H1 (cell line): ENCODE results near the gene PRG3. TPM values are rescaled to one million over a fixed set of nuclear protein-coding genes. Genes with fewer than 3 reads are reported as not detected.

Experiments used
- CTCF ChIA-PET: fragments of 300-600 bp; sonication (Branson Sonifier 250); formaldehyde crosslinking; loops from one replicate; lab custom pipeline; 2021; ENCODE audit not compliant: partially characterized antibody; lab: Charles Lee
- POLR2A ChIA-PET: fragments of 300-600 bp; sonication (Branson Sonifier 250); formaldehyde crosslinking; loops from one replicate; lab custom pipeline; 2021; ENCODE audit warnings: inconsistent platforms; ENCODE audit not compliant: partially characterized antibody; lab: Charles Lee
- DNase-seq, 2 experiments: peaks; one replicate each; pipeline versions ENCODE4 v3.0.0 to v3.0.0-alpha.2; 2010 to 2022; ENCODE audit warnings: low spot score in 2 of 2, low read depth in 1 of 2, mixed read lengths in 1 of 2
- FAIRE-seq: peaks from 2 replicates; lab custom pipeline; 2011; peaks lifted over from hg19 to GRCh38; lab: Jason Lieb, UNC
- H2AFZ ChIP-seq: 2 replicates; pipeline ENCODE4 v1.8.1; 2012; ENCODE audit warnings: low read length, inconsistent platforms
- H2AK5ac ChIP-seq: 2 replicates; pipeline ENCODE4 v1.6.1; 2013; ENCODE audit warnings: low read depth, low read length
- H2BK120ac ChIP-seq: replicated peaks from 2 replicates; pipeline ENCODE3; 2013; ENCODE audit warnings: low read depth, low read length, inconsistent platforms
- H2BK12ac ChIP-seq: 2 replicates; pipeline ENCODE4 v1.6.1; 2013; ENCODE audit warnings: low read depth, low read length
- H2BK15ac ChIP-seq: 2 replicates; pipeline ENCODE4 v1.6.1; 2013; ENCODE audit warnings: low read length
- H2BK20ac ChIP-seq: 2 replicates; pipeline ENCODE4 v1.6.1; 2013; ENCODE audit warnings: low read length
- H2BK5ac ChIP-seq: 2 replicates; pipeline ENCODE4 v1.6.1; 2013; ENCODE audit warnings: low read depth, low read length
- H3K14ac ChIP-seq: 2 replicates; pipeline ENCODE4 v1.6.1; 2013; ENCODE audit warnings: inconsistent platforms; ENCODE audit not compliant: insufficient read length
- H3K18ac ChIP-seq: 2 replicates; pipeline ENCODE4 v1.6.1; 2013; ENCODE audit warnings: low read length; ENCODE audit errors: extremely low read depth
- H3K23ac ChIP-seq: 2 replicates; pipeline ENCODE4 v1.6.1; 2013; ENCODE audit warnings: inconsistent platforms; ENCODE audit not compliant: insufficient read length
- H3K23me2 ChIP-seq: 2 replicates; pipeline ENCODE4 v1.6.1; 2013; ENCODE audit warnings: low read depth, low read length
- H3K27ac ChIP-seq: 2 replicates; pipeline ENCODE4 v1.6.1; 2011; ENCODE audit warnings: low read depth, low read length, inconsistent platforms
- H3K27me3 ChIP-seq, 4 experiments: replicated peaks in 1 of 4; 1 replicate in 1 of 4; 2 replicates in 3 of 4; pipeline versions ENCODE4 v1.6.1 to v1.8.1; 2011 to 2013; ENCODE audit warnings: low read length in 3 of 4, mild to moderate bottlenecking in 3 of 4, inconsistent platforms in 2 of 4, mixed read lengths in 2 of 4, moderate library complexity in 1 of 4; ENCODE audit not compliant: control insufficient read depth in 3 of 4, insufficient read depth in 3 of 4; ENCODE audit errors: extremely low read depth in 1 of 4
- H3K36me3 ChIP-seq, 4 experiments: 2 replicates each; pipeline versions ENCODE4 v1.6.1 to v1.8.1; 2011 to 2013; ENCODE audit warnings: mild to moderate bottlenecking in 4 of 4, low read length in 3 of 4, moderate library complexity in 2 of 4, control low read depth in 1 of 4, inconsistent platforms in 1 of 4; ENCODE audit not compliant: insufficient read depth in 4 of 4, control insufficient read depth in 2 of 4
- H3K4ac ChIP-seq: replicated peaks from 2 replicates; pipeline ENCODE3; 2013; ENCODE audit warnings: low read length, low read depth, mixed read lengths, inconsistent platforms; ENCODE audit not compliant: insufficient read length
- H3K4me1 ChIP-seq, 4 experiments: replicated peaks in 1 of 4; 1 replicate in 1 of 4; 2 replicates in 3 of 4; pipeline versions ENCODE4 v1.6.1 to v1.8.1; 2011 to 2013; ENCODE audit warnings: low read length in 3 of 4, inconsistent platforms in 2 of 4, mixed read lengths in 1 of 4; ENCODE audit not compliant: insufficient read depth in 4 of 4, control insufficient read depth in 3 of 4
- H3K4me2 ChIP-seq, 2 experiments: 2 replicates each; pipeline versions ENCODE4 v1.6.1 to v1.8.1; 2011 to 2013; ENCODE audit warnings: low read depth in 2 of 2, low read length in 2 of 2, control low read depth in 1 of 2, inconsistent platforms in 1 of 2, mild to moderate bottlenecking in 1 of 2; ENCODE audit not compliant: insufficient read depth in 1 of 2
- H3K4me3 ChIP-seq, 4 experiments: fragments of 200-600, 300-600 bp in 1 of 4; sonication (generic), shearing (Covaris generic), sonication (Bioruptor Twin) in 1 of 4; 2 replicates each; pipeline versions ENCODE4 v1.5.1 to v1.8.1; 2011 to 2016; ENCODE audit warnings: low read length in 4 of 4, low read depth in 3 of 4, control low read depth in 2 of 4, inconsistent platforms in 2 of 4, mild to moderate bottlenecking in 2 of 4, mixed read lengths in 1 of 4, moderate library complexity in 1 of 4; ENCODE audit not compliant: insufficient read depth in 2 of 4; ENCODE audit errors: extremely low read depth in 1 of 4
- H3K56ac ChIP-seq: replicated peaks from 2 replicates; pipeline ENCODE3; 2013; ENCODE audit warnings: low read depth, mild to moderate bottlenecking, mixed read lengths, low read length, inconsistent platforms; ENCODE audit not compliant: insufficient read length
- H3K79me1 ChIP-seq: 2 replicates; pipeline ENCODE4 v1.6.1; 2013; ENCODE audit warnings: low read depth, low read length, control low read depth
- H3K79me2 ChIP-seq, 2 experiments: 2 replicates each; pipeline versions ENCODE4 v1.6.1 to v1.8.1; 2012 to 2013; ENCODE audit warnings: low read length in 2 of 2, mild to moderate bottlenecking in 2 of 2, inconsistent platforms in 1 of 2; ENCODE audit not compliant: insufficient read depth in 2 of 2, control insufficient read depth in 1 of 2
- H3K9ac ChIP-seq, 4 experiments: replicated peaks in 1 of 4; 1 replicate in 1 of 4; 2 replicates in 3 of 4; pipeline versions ENCODE4 v1.6.1 to v1.8.1; 2011 to 2013; ENCODE audit warnings: low read depth in 3 of 4, low read length in 3 of 4, control low read depth in 2 of 4, mild to moderate bottlenecking in 2 of 4, moderate library complexity in 2 of 4, inconsistent platforms in 1 of 4; ENCODE audit errors: extremely low read depth in 1 of 4
- H3K9me3 ChIP-seq, 2 experiments: 2 replicates each; pipeline versions ENCODE4 v1.6.1 to v1.8.1; 2012 to 2013; ENCODE audit warnings: mild to moderate bottlenecking in 2 of 2, moderate library complexity in 2 of 2, control low read depth in 1 of 2, inconsistent platforms in 1 of 2, low read depth in 1 of 2, low read length in 1 of 2, mixed read lengths in 1 of 2; ENCODE audit not compliant: insufficient read depth in 2 of 2
- H4K20me1 ChIP-seq, 2 experiments: replicated peaks in 1 of 2; 2 replicates each; pipeline versions ENCODE3 to v1.8.1; 2011 to 2013; ENCODE audit warnings: inconsistent platforms in 2 of 2, low read length in 2 of 2, mild to moderate bottlenecking in 1 of 2; ENCODE audit not compliant: insufficient read depth in 2 of 2, control insufficient read depth in 1 of 2
- H4K5ac ChIP-seq: 2 replicates; pipeline ENCODE4 v1.6.1; 2013; ENCODE audit warnings: low read length, low read depth, mixed read lengths, inconsistent platforms; ENCODE audit not compliant: insufficient read length
- H4K8ac ChIP-seq: 2 replicates; pipeline ENCODE4 v1.8.0; 2013; ENCODE audit warnings: mild to moderate bottlenecking, moderate library complexity, low read length, inconsistent platforms; ENCODE audit not compliant: insufficient read depth; ENCODE audit errors: extremely low read depth
- H4K91ac ChIP-seq: replicated peaks from 2 replicates; pipeline ENCODE3; 2013; ENCODE audit warnings: low read length, mixed read lengths, inconsistent platforms; ENCODE audit not compliant: insufficient read length
- BACH1 ChIP-seq: IDR thresholded peaks from 2 replicates; pipeline ENCODE4 v1.6.1; 2012; ENCODE audit warnings: low read length, improper control_type of control experiment
- BCL11A ChIP-seq, 2 experiments: IDR thresholded peaks; one replicate each; pipeline ENCODE4 v1.6.1; 2011; ENCODE audit warnings: low read depth in 2 of 2, low read length in 2 of 2, mild to moderate bottlenecking in 2 of 2
- CHD2 ChIP-seq: IDR thresholded peaks from 2 replicates; pipeline ENCODE4 v1.6.1; 2012; ENCODE audit warnings: low read length, improper control_type of control experiment
- HDAC2 ChIP-seq, 2 experiments: fragments of 300-600 bp in 1 of 2; sonication (generic) in 1 of 2; IDR thresholded peaks; 2 replicates each; pipeline ENCODE4 v1.6.1; 2011 to 2012; ENCODE audit warnings: low read depth in 2 of 2, low read length in 2 of 2, mild to moderate bottlenecking in 2 of 2, moderate library complexity in 2 of 2, borderline replicate concordance in 1 of 2, inconsistent platforms in 1 of 2
- JUND ChIP-seq: IDR thresholded peaks from 2 replicates; pipeline ENCODE4 v1.6.1; 2011; ENCODE audit warnings: mild to moderate bottlenecking, improper control_type of control experiment, low read length
- SRF ChIP-seq: IDR thresholded peaks from 2 replicates; pipeline ENCODE4 v1.6.1; 2011; ENCODE audit warnings: mild to moderate bottlenecking, low read depth, low read length, moderate library complexity
- TAF1 ChIP-seq: IDR thresholded peaks from 2 replicates; pipeline ENCODE4 v1.6.1; 2011; ENCODE audit warnings: mild to moderate bottlenecking, low read depth, low read length
- TAF7 ChIP-seq: optimal IDR thresholded peaks from 2 replicates; pipeline ENCODE3; 2011; ENCODE audit warnings: low read depth, mild to moderate bottlenecking, inconsistent platforms, low read length, moderate library complexity, borderline replicate concordance
- TCF12 ChIP-seq: IDR thresholded peaks from 2 replicates; pipeline ENCODE4 v1.6.1; 2011; ENCODE audit warnings: low read depth, mild to moderate bottlenecking, low read length
- TEAD4 ChIP-seq: IDR thresholded peaks from 2 replicates; pipeline ENCODE4 v1.6.1; 2012; ENCODE audit warnings: low read depth, low read length, inconsistent platforms, mixed read lengths
- WGBS, 2 experiments: shearing (Covaris generic) in 1 of 2; methylation state at CpG; one replicate each; pipeline versions ENCODE4 v1.1.6 to v1.1.7; 2013 to 2015; ENCODE audit warnings: low lambda C conversion rate in 2 of 2, mixed read lengths in 2 of 2, inconsistent platforms in 1 of 2, low coverage in 1 of 2, missing lambda C conversion rate in 1 of 2; ENCODE audit not compliant: insufficient replicate concordance in 2 of 2, insufficient coverage in 1 of 2, insufficient read length in 1 of 2; ENCODE audit errors: extremely low coverage in 1 of 2, missing lambda C conversion rate in 1 of 2; 5-methylcytosine and 5-hydroxymethylcytosine counted together
- polyA plus RNA-seq, 7 experiments: library from polyadenylated mRNA; depleted of rRNA in 3 of 7; stranded (reverse) in 5 of 7; unstranded in 2 of 7; fragments of >200 nt in 5 of 7; fragments of 200-250 nt in 2 of 7; gene quantifications; 1 replicate in 5 of 7; 2 replicates in 1 of 7; 4 replicates in 1 of 7; pipeline versions ENCODE4 v1.2.1 to v1.2.3, GENCODE V29; 2011 to 2013; ENCODE audit warnings: missing spikeins in 2 of 7, mixed read lengths in 2 of 7
- total RNA-seq: library from RNA; stranded (reverse); fragmentation: NEBNext Ultra II Directional; extraction: Animal tissue kit (Norgen Biotek cat#: 25700); gene quantifications from 2 replicates; pipeline ENCODE4 v1.2.1, GENCODE V29; 2021
- TF ChIP-seq, protein P1 (sequence below): IDR thresholded peaks from 2 replicates; pipeline ENCODE4 v1.6.1; 2012; ENCODE audit warnings: inconsistent platforms
- TF ChIP-seq, protein P2 (sequence below): IDR thresholded peaks from 2 replicates; pipeline ENCODE4 v1.6.1; 2012; ENCODE audit warnings: inconsistent platforms

Gene PRG3
- total and polyA plus RNA-seq, 2 of the 8 experiments (the other 6 are each of a cell fraction or from before 2014, with no cell fraction given) = not detected

DNA sequence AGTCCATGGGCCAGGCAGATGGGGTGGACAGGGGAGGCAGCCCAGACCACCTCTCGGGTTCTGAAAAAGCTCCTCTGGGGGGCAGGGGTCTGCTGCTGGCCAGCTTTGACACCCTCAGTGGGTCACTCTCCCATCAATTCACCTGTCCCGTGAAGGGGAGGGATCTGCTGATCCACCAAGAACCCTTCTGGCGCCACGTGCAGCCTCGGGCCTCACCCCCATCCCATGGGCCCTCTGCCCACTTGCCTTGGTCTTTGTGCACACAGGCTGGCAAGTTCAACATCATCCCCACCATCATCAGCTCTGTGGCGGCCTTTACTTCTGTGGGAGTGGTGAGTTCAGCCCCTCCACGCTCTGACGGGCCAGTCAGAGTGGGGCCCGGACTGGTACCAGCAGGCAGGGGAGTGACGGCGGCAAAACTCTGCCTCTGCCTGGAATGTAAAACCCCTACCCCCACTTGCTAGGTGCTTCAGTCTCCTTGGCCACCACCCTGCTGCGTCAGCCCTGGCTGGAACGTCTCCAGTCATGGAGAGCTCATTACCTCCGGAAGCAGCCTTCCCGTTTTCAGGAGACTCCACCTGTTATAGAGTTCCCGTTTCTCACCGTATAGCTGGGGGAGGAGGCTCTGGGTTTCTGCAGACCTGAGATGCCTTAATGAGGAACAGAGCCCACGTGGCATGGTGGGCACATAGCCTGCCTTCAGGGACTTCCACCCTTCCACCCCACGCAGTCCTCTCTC is 12.7 kb downstream of the PRG3 start:
- no peaks in the 10 kb centered on the region for H3K9me3 ChIP-seq
- no peak overlapping the region for H2BK5ac ChIP-seq
- H3K9ac ChIP-seq = no peak overlapping the region
- H3K4me3 ChIP-seq = no peak overlapping the region
- no peak overlapping the region for H3K56ac ChIP-seq
- H2BK120ac ChIP-seq = no peak overlapping the region
- no peak overlapping the region for H3K4ac ChIP-seq
- H3K79me2 ChIP-seq = no peaks in the 10 kb centered on the region
- no peak overlapping the region for H3K27ac ChIP-seq
- no peak overlapping the region for H2BK12ac ChIP-seq
- no peak overlapping the region for H3K18ac ChIP-seq
- no peaks in the 10 kb centered on the region for H4K20me1 ChIP-seq
- DNase-seq (no peak), FAIRE-seq (no peak)
- no peak overlapping the region for H2AK5ac ChIP-seq
- H3K27me3 ChIP-seq = no peaks in the 10 kb centered on the region; a peak in 2 of 7 replicates
- H4K5ac ChIP-seq = no peak overlapping the region
- no peaks in the 10 kb centered on the region for H3K79me1 ChIP-seq
- no peak overlapping the region; the same call in 1 of the 2 replicates for H2BK15ac ChIP-seq
- H3K23ac ChIP-seq = no peak overlapping the region
- no peak overlapping the region for H2BK20ac ChIP-seq
- H3K4me2 ChIP-seq = no peak overlapping the region
- ChIA-PET CTCF (interaction anchor here (0.8 to 2.0 kb wide), 8 partner anchors 9 to 110 kb away, joined by 3 to 9 read pairs (median 4); partner anchors contain the start of gene RTN4RL2), POLR2A (interaction anchor here (0.7 to 1.5 kb wide), 2 partner anchors 10 to 15 kb away, joined by 3 read pairs; no protein-coding TSS in a partner anchor)
- 87% methylated on average over 19 of the region's 19 CpGs; no CpG with 5 or more reads in 1 of the 2 experiments for WGBS, 2 experiments
- H2AFZ ChIP-seq = no peak overlapping the region
- H4K8ac ChIP-seq = no peak overlapping the region; the same call in 1 of the 2 replicates
- H3K23me2 ChIP-seq = no peaks in the 10 kb centered on the region
- H3K36me3 ChIP-seq = no peaks in the 10 kb centered on the region
- H4K91ac ChIP-seq = no peak overlapping the region
- peaks cover 8 to 17% (median 11%) of the 10 kb centered on the region in 4 experiments for H3K4me1 ChIP-seq
- H3K14ac ChIP-seq = no peak overlapping the region
- TF ChIP-seq TCF12 (no peak), TAF7 (no peak), JUND (no peak), BACH1 (no peak), HDAC2 (IDR thresholded peaks at IDR 0.05; ENCODE audit: borderline replicate concordance in 1 of 2, low read depth in 2 of 2, low read length in 2 of 2) (no peak), BCL11A (IDR thresholded peaks at IDR 0.05; ENCODE audit: low read depth in 2 of 2, low read length in 2 of 2) (no peak), SRF (no peak), TAF1 (no peak), TEAD4 (no peak), CHD2 (no peak)
- TF ChIP-seq, protein P1, sequence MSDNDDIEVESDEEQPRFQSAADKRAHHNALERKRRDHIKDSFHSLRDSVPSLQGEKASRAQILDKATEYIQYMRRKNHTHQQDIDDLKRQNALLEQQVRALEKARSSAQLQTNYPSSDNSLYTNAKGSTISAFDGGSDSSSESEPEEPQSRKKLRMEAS = no peak
- TF ChIP-seq, protein P2, sequence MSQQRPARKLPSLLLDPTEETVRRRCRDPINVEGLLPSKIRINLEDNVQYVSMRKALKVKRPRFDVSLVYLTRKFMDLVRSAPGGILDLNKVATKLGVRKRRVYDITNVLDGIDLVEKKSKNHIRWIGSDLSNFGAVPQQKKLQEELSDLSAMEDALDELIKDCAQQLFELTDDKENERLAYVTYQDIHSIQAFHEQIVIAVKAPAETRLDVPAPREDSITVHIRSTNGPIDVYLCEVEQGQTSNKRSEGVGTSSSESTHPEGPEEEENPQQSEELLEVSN = no peak
